Activated CD8-positive, alpha-beta memory T cell treated with anti-CD3 and anti-CD28 coated beads, Interleukin-2, amount 10 ng/mL, durations not matched to agents 7 days and 5 days (primary cell): ENCODE data around the gene SHCBP1. TPM values are rescaled to one million over a fixed set of nuclear protein-coding genes. Genes with fewer than 3 reads are reported as not detected.
"Not testable (repeated sequence)": the region's sequence is repeated elsewhere in the genome, so short reads cannot be mapped to it uniquely, and the experiment has no call there.

Experiments used
- ATAC-seq: fragments of 150-1000 bp; cut with Tn5 transposase; one replicate; pipeline ENCODE4 v1.10.0; 2021; ENCODE audit warnings: moderate library complexity
- CTCF ChIA-PET: fragments of 350-600 bp; sonication (Branson Sonifier 250); formaldehyde crosslinking; loops from one replicate; lab custom pipeline; 2021; ENCODE audit warnings: antibody characterized with exemption; lab: Charles Lee
- DNase-seq: peaks from one replicate; pipeline ENCODE4 v3.0.0-alpha.2; 2020
- H3K27ac Mint-ChIP-seq: one replicate; pipeline ENCODE4 v1.8.0; 2021; ENCODE audit warnings: mild to moderate bottlenecking, mixed read lengths
- H3K27me3 Mint-ChIP-seq: one replicate; pipeline ENCODE4 v1.8.0; 2021; ENCODE audit warnings: mixed read lengths
- H3K36me3 Mint-ChIP-seq: one replicate; pipeline ENCODE4 v1.8.0; 2021; ENCODE audit warnings: mild to moderate bottlenecking, mixed read lengths
- H3K4me1 Mint-ChIP-seq: one replicate; pipeline ENCODE4 v1.8.0; 2021; ENCODE audit warnings: mixed read lengths
- H3K4me3 Mint-ChIP-seq: one replicate; pipeline ENCODE4 v1.8.0; 2021; ENCODE audit warnings: mild to moderate bottlenecking, moderate library complexity, mixed read lengths
- H3K9me3 Mint-ChIP-seq: one replicate; pipeline ENCODE4 v1.8.0; 2022; ENCODE audit warnings: low read depth, mixed read lengths
- total RNA-seq, 2 experiments: library from RNA; stranded (reverse); gene quantifications; one replicate each; pipeline ENCODE4 v1.2.3, GENCODE V29; 2021

The SHCBP1 gene
- total RNA-seq, 2 experiments from 2014 or later, result 53.1 to 60.6 TPM

DNA sequence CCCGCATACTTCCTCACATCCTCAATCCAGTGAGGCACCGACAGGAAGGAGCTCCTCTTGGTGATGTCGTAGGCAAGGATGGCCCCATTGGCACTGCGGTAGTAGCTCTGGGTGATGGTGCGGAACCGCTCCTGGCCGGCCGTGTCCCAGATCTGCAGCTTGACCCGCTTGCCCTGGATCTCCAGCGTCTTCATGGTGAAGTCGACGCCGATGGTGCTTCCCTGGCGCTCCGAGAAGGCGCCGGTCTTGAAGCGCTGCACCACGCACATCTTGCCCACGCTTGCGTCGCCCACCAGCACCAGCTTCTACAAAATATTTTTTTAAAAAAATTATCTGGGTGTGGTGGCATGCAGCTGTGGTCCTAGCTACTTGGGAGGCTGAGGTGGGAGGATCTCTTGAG lies 5.5 kb upstream of the SHCBP1 start:
- H3K27me3 Mint-ChIP-seq, H3K36me3 Mint-ChIP-seq, CTCF ChIA-PET, H3K4me1 Mint-ChIP-seq, H3K9me3 Mint-ChIP-seq, H3K4me3 Mint-ChIP-seq, H3K27ac Mint-ChIP-seq, ATAC-seq, DNase-seq: not testable (repeated sequence)

DNA sequence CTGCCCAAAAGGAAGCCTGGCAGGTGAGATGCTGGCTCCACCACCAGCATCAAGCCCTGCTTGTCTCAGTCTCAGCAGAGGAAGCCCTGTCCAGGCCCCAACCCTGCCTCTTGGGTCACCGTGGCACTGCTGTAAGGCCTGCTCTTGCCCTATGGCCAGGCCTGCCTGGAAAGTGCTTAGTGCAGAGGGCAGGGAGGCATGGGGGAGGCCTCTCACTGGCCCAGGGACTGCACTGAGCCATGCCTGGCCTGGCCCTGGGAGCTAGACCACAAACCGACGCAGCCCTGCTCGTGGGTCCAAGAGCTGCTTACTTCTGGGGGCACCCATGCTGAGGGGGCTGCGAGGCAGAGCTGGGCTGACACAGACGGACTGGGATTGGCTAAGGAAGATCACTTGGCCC lies 3.7 kb upstream of the SHCBP1 start:
- CTCF ChIA-PET, H3K27ac Mint-ChIP-seq, H3K36me3 Mint-ChIP-seq, H3K27me3 Mint-ChIP-seq, ATAC-seq, H3K4me3 Mint-ChIP-seq, H3K9me3 Mint-ChIP-seq, DNase-seq: not testable (repeated sequence)
- peaks cover 15% of the 10 kb centered on the region for H3K4me1 Mint-ChIP-seq

GRCh38 chr16:46623707-46624106 lies 2.5 kb upstream of the SHCBP1 start:
- H3K9me3 Mint-ChIP-seq, DNase-seq, H3K27me3 Mint-ChIP-seq, CTCF ChIA-PET, H3K27ac Mint-ChIP-seq, H3K4me3 Mint-ChIP-seq, ATAC-seq, H3K36me3 Mint-ChIP-seq: not testable (repeated sequence)
- peaks cover 22% of the 10 kb centered on the region for H3K4me1 Mint-ChIP-seq

DNA sequence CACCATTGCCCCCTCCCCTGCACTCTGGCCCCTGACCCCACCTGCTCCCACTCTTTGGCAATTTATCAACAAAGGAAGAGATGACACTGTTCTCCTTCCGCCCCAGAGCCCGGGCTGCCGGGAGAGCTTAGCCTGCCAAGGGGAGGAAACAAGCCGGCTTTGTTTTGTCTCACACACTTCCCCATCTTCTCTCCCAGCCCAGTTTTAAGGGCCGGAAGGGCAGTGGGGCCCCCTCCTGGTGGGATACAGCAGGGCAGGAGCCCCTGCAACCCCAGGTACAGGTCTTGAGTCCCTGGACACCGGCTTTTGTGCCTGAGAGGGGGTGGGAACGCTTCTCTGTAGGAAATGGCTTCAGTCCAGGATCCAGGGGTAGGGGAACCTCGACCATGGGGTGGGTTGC lies 2.1 kb upstream of the SHCBP1 start:
- H3K9me3 Mint-ChIP-seq, ATAC-seq, H3K4me3 Mint-ChIP-seq, DNase-seq, H3K27me3 Mint-ChIP-seq, H3K27ac Mint-ChIP-seq, CTCF ChIA-PET: not testable (repeated sequence)
- H3K4me1 Mint-ChIP-seq, result peaks cover 26% of the 10 kb centered on the region
- peaks cover 14% of the 10 kb centered on the region for H3K36me3 Mint-ChIP-seq

GRCh38 chr16:46621934-46622676 lies 926 bp upstream of the SHCBP1 start:
- Mint-ChIP-seq H3K9me3 (no peaks in the 10 kb centered on the region), H3K36me3 (peaks cover 22% of the 10 kb centered on the region), H3K4me1 (peaks cover 28% of the 10 kb centered on the region), H3K27ac (peak overlapping the region; percentile 96), H3K4me3 (peak overlapping the region; percentile 98), H3K27me3 (no peaks in the 10 kb centered on the region)
- DNase-seq, result no peak
- ATAC-seq, result no peak
- CTCF ChIA-PET, result interaction anchor here (1.7 kb wide), 1 partner anchor 51 kb away, joined by 4 read pairs; no protein-coding TSS in a partner anchor

GRCh38 chr16:46620266-46621005 lies 743 bp downstream of the SHCBP1 start:
- no peaks in the 10 kb centered on the region for H3K9me3 Mint-ChIP-seq
- CTCF ChIA-PET, result interaction anchor here (0.6 to 2.5 kb wide), 4 partner anchors 12 to 70 kb away, joined by 4 to 8 read pairs (median 4); partner anchors contain the start of gene ORC6
- ATAC-seq, result peak; percentile 20

DNA sequence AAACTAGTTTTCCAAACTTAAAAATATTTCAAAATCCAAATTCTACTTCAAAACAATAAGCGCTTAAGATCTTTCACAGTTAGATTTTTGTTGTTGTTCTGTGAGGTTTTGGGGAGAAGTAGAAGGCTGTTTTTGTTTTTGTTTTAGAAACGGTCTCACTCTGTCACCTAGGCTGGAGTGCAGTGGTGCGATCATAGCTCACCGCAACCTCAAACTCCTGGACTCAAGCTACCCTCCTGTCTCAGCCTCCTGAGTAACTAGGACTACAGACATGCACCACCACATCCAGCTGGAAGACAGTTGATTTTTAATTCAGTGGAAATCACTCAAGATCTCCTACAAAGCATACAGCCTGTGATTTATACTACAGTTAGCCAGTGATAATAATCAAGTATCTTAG lies 2.7 kb downstream of the SHCBP1 start:
- H3K9me3 Mint-ChIP-seq, result no peaks in the 10 kb centered on the region
- ATAC-seq (no peak), DNase-seq (no peak)
- H3K4me3 Mint-ChIP-seq, result no peak overlapping the region
- H3K27me3 Mint-ChIP-seq, result no peaks in the 10 kb centered on the region
- no peak overlapping the region for H3K27ac Mint-ChIP-seq
- peaks cover 30% of the 10 kb centered on the region for H3K4me1 Mint-ChIP-seq
- peaks cover 43% of the 10 kb centered on the region for H3K36me3 Mint-ChIP-seq
- CTCF ChIA-PET, result no interaction called here

More at GRCh38 chr16:46620266-46621005, 743 bp downstream of the SHCBP1 start:
- Mint-ChIP-seq H3K4me3 (peak overlapping the region; percentile 98), H3K36me3 (peaks cover 35% of the 10 kb centered on the region), H3K27ac (peak overlapping the region; percentile 96), H3K27me3 (no peaks in the 10 kb centered on the region), H3K4me1 (peaks cover 30% of the 10 kb centered on the region)
- peak; percentile 45 for DNase-seq

GRCh38 chr16:46614006-46614405 lies 7.2 kb downstream of the SHCBP1 start:
- no peak overlapping the region for H3K27ac Mint-ChIP-seq
- H3K9me3 Mint-ChIP-seq, result no peaks in the 10 kb centered on the region
- H3K4me1 Mint-ChIP-seq, result peaks cover 11% of the 10 kb centered on the region
- CTCF ChIA-PET, result no interaction called here
- H3K27me3 Mint-ChIP-seq, result no peaks in the 10 kb centered on the region
- no peak for ATAC-seq
- DNase-seq, result no peak
- no peak overlapping the region for H3K4me3 Mint-ChIP-seq
- peaks cover 48% of the 10 kb centered on the region for H3K36me3 Mint-ChIP-seq

GRCh38 chr16:46613352-46613751 lies 7.8 kb downstream of the SHCBP1 start:
- no peak for ATAC-seq
- no peak overlapping the region for H3K27ac Mint-ChIP-seq
- H3K9me3 Mint-ChIP-seq, result no peaks in the 10 kb centered on the region
- H3K4me1 Mint-ChIP-seq, result peaks cover 4% of the 10 kb centered on the region
- CTCF ChIA-PET, result no interaction called here
- no peaks in the 10 kb centered on the region for H3K27me3 Mint-ChIP-seq
- no peak overlapping the region for H3K4me3 Mint-ChIP-seq
- no peak for DNase-seq
- H3K36me3 Mint-ChIP-seq, result peaks cover 47% of the 10 kb centered on the region

- Mint-ChIP-seq H3K27ac (no peak overlapping the region), H3K36me3 (peaks cover 45% of the 10 kb centered on the region), H3K4me3 (no peak overlapping the region), H3K27me3 (no peaks in the 10 kb centered on the region), H3K9me3 (no peaks in the 10 kb centered on the region), H3K4me1 (peaks cover 2% of the 10 kb centered on the region)
- ATAC-seq (peak; percentile 53), DNase-seq (no peak)
- CTCF ChIA-PET, result no interaction called here
Observed at GRCh38 chr16:46612121-46612520, 9.1 kb downstream of the SHCBP1 start.

DNA sequence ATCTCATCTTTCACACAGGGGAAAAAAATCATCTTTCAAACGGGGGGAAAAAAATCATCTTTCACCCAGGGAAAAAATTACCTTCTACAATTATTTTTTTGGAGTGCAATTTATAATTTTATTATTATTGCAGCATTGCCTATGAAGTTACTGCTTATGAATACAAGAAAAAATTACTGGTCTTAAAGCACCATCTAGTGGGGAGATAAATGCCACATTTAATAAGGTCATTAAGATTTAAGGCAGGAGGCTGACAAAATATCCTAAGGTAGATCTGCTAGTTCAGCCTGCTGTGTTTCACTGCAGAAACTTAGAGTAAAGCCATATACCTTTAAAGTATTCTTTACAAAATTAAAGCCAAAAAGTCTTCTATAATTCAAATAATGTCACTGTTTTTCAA lies 13.7 kb downstream of the SHCBP1 start:
- Mint-ChIP-seq H3K4me3 (no peak overlapping the region), H3K4me1 (no peaks in the 10 kb centered on the region), H3K27me3 (no peaks in the 10 kb centered on the region), H3K27ac (no peak overlapping the region), H3K36me3 (peaks cover 51% of the 10 kb centered on the region), H3K9me3 (no peaks in the 10 kb centered on the region)
- DNase-seq, result no peak
- no peak for ATAC-seq
- CTCF ChIA-PET, result interaction anchor here (0.7 to 1.4 kb wide), 3 partner anchors 13 to 71 kb away, joined by 3 to 8 read pairs (median 3); partner anchors contain the start of gene SHCBP1

- Mint-ChIP-seq H3K4me3 (no peak overlapping the region), H3K9me3 (no peaks in the 10 kb centered on the region), H3K27me3 (no peaks in the 10 kb centered on the region), H3K36me3 (peaks cover 61% of the 10 kb centered on the region), H3K27ac (no peak overlapping the region), H3K4me1 (no peaks in the 10 kb centered on the region)
- DNase-seq, result no peak
- ATAC-seq, result no peak
- CTCF ChIA-PET, result interaction anchor here (0.9 to 1.9 kb wide), 5 partner anchors 10 to 52 kb away, joined by 3 to 11 read pairs (median 4); no protein-coding TSS in a partner anchor
Observed at GRCh38 chr16:46606231-46606630, 14.9 kb downstream of the SHCBP1 start.

DNA sequence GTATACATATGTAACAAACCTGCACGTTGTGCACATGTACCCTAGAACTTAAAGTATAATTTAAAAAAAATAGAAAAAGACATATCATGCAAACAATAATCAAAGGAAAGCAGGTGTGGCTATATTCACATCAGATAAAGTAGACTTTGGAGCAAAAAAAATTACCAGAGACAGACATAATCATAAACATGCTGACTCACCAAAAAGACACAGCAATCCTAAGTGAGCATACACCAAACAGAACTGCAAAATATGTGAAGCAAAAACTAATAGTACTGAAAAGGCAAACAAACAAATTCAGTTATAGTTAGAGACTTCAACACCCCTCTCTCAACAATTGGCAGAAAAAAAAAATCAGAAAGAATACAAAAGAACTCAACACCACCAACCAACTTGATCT lies 29.9 kb downstream of the SHCBP1 start:
- H3K27ac Mint-ChIP-seq, result no peak overlapping the region
- DNase-seq (no peak), ATAC-seq (no peak)
- peaks cover 8% of the 10 kb centered on the region for H3K9me3 Mint-ChIP-seq
- no peaks in the 10 kb centered on the region for H3K27me3 Mint-ChIP-seq
- H3K4me1 Mint-ChIP-seq, result peaks cover 5% of the 10 kb centered on the region
- CTCF ChIA-PET, result no interaction called here
- no peak overlapping the region for H3K4me3 Mint-ChIP-seq
- peaks cover 79% of the 10 kb centered on the region for H3K36me3 Mint-ChIP-seq
